ENCODE measurements around the gene TTC23L. TPM values are rescaled to one million over a fixed set of nuclear protein-coding genes. Genes with fewer than 3 reads are reported as not detected.

TTC23L gene
- total RNA-seq, 4 donors from 2014 or later = 0.15 to 2.0 TPM; not detected in 2

- H3K36me3 ChIP-seq = no peaks in the 10 kb centered on the region
- DNase-seq = no peak
- H3K4me3 ChIP-seq = no peak overlapping the region
- no peaks in the 10 kb centered on the region for H3K27me3 ChIP-seq
- H3K9me3 ChIP-seq = no peaks in the 10 kb centered on the region
- intact Hi-C loops (cut with DNase I; ENCODE audit: low total_unique reads) = no loop called here
- TF ChIP-seq CTCF (IDR thresholded peaks at IDR 0.05) = no peak
- no peak for TF ChIP-seq POLR2A (IDR thresholded peaks at IDR 0.05)
- H3K4me1 ChIP-seq = no peaks in the 10 kb centered on the region
- no peak overlapping the region for H3K27ac ChIP-seq
These were observed 8.6 kb downstream of the TTC23L start for GRCh38 chr5:34847552-34847951.

- intact Hi-C loops (cut with DNase I; ENCODE audit: low total_unique reads) = no loop called here
- Histone ChIP-seq H3K36me3 (no peaks in the 10 kb centered on the region), H3K4me3 (no peak overlapping the region), H3K27ac (no peak overlapping the region), H3K27me3 (no peaks in the 10 kb centered on the region), H3K9me3 (no peaks in the 10 kb centered on the region), H3K4me1 (no peaks in the 10 kb centered on the region)
- TF ChIP-seq CTCF (IDR thresholded peaks at IDR 0.05) (no peak), POLR2A (IDR thresholded peaks at IDR 0.05) (no peak)
- DNase-seq = no peak
These were observed 9.3 kb downstream of the TTC23L start for GRCh38 chr5:34848230-34848629.

GRCh38 chr5:34849253-34849652 lies 10.3 kb downstream of the TTC23L start:
- H3K27me3 ChIP-seq = no peaks in the 10 kb centered on the region
- H3K36me3 ChIP-seq = no peaks in the 10 kb centered on the region
- no peaks in the 10 kb centered on the region for H3K9me3 ChIP-seq
- no peak for DNase-seq
- TF ChIP-seq CTCF (IDR thresholded peaks at IDR 0.05) (no peak), POLR2A (IDR thresholded peaks at IDR 0.05) (no peak)
- intact Hi-C loops (cut with DNase I; ENCODE audit: low total_unique reads) = no loop called here
- no peak overlapping the region for H3K4me3 ChIP-seq
- no peaks in the 10 kb centered on the region for H3K4me1 ChIP-seq
- no peak overlapping the region for H3K27ac ChIP-seq

DNA sequence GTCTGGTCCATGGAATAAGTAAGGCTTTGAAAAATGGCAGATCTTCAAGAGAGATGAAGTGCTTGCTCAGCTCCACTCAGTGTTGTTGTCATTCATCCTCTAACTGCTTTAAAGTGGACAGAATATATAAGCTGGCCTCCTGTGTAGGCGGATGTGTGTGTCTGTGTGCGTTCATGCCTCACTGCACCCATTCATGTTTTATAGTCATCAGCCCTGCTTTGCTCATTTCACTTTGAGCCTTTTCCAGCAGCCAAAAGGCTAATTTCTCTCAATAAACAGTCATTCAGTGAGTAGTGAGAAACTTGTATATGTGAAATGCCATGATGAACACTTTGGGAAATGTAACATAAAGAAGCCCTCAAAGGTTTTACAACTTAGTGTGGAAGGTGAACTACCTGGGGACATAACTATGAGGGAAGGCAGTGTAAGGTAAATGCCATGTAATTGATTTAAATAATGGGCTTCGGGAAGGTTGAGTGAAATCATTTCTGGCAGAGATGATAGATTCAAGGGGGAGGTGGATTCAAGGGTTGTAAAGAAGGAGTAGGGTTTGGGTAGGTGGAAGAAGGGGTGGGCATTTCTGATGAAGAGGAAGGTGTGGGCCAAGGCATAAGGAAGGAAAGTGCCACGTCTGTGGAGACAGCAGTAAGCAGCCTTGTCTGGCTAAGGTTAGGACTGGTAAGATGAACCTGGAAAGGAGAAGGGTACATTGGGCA lies 15.7 kb downstream of the TTC23L start:
- Histone ChIP-seq H3K4me3 (no peak overlapping the region), H3K27ac (no peak overlapping the region), H3K9me3 (no peaks in the 10 kb centered on the region), H3K4me1 (no peaks in the 10 kb centered on the region), H3K27me3 (no peaks in the 10 kb centered on the region), H3K36me3 (no peaks in the 10 kb centered on the region)
- DNase-seq = no peak
- no peak for TF ChIP-seq CTCF (IDR thresholded peaks at IDR 0.05)
- TF ChIP-seq POLR2A (IDR thresholded peaks at IDR 0.05) = no peak
- intact Hi-C loops (cut with DNase I; ENCODE audit: low total_unique reads) = no loop called here

DNA sequence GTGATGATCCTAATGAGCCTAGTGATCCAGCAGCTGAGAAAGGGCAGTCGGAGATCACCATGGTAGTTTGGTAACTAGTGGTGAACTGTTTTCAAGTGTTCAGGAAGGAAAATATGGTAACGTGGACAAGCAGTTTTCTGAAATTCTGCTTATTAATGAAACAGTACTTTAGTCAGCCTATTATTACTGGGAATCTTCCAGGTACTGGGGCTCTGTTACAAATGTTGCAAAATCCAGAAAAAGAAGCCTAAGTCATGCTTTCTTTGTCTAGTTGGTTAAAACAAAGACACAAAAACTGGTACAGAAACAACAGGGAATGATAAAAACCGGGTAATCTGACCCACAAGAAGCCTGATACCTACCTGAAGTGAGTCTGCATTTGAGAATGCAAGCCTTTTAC lies 18.2 kb downstream of the TTC23L start:
- Histone ChIP-seq H3K27me3 (no peaks in the 10 kb centered on the region), H3K4me1 (no peaks in the 10 kb centered on the region), H3K27ac (no peak overlapping the region), H3K36me3 (no peaks in the 10 kb centered on the region), H3K9me3 (no peaks in the 10 kb centered on the region), H3K4me3 (no peak overlapping the region)
- TF ChIP-seq CTCF (IDR thresholded peaks at IDR 0.05) = no peak
- no peak for TF ChIP-seq POLR2A (IDR thresholded peaks at IDR 0.05)
- intact Hi-C loops (cut with DNase I; ENCODE audit: low total_unique reads) = no loop called here
- DNase-seq = no peak
